ENCODE data around the gene RPL19. TPM values are rescaled to one million over a fixed set of nuclear protein-coding genes. Genes with fewer than 3 reads are reported as not detected.
"Not testable (repeated sequence)": the region's sequence is repeated elsewhere in the genome, so short reads cannot be mapped to it uniquely, and the experiment has no call there.

The RPL19 gene
- total and polyA plus RNA-seq, 2 experiments from 2014 or later = 1,594 to 2,627 TPM

DNA sequence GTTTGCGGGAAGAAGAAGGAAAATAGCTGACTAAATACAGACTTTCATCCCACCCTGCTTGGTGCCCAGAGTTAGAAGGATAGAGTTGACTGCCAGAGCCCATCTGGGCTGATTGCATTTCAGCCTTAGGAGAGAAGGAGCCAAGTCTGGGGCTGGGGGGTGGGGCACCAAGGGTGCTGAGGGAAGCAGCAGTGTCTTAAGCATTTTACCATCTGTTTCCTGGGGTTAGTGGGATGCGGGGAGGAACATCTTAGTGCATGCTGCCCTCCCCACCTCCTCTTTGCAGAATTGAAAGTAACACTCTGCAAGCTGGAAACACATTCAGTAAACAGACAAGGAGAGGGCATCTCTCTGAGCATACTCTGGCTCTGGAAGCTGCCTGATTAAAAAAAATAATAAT is 32.6 kb upstream of the RPL19 start:
- Histone ChIP-seq H3K4me3 (no peak overlapping the region), H4K20me1 (replicated peaks; ENCODE audit: insufficient read depth) (no peaks in the 10 kb centered on the region), H3F3A (replicated peaks; ENCODE audit: low read depth) (peaks cover 6% of the 10 kb centered on the region; the same call in 1 of the 2 replicates), H2AFZ (no peak overlapping the region), H3K27ac (ENCODE audit: low read depth) (no peak overlapping the region), H3K4me2 (peak overlapping the region; percentile 21; the same call in 1 of the 2 replicates), H3K79me2 (replicated peaks; ENCODE audit: insufficient read depth) (no peaks in the 10 kb centered on the region), H3K4me1 (ENCODE audit: insufficient read depth) (peaks cover 20% of the 10 kb centered on the region; the same call in 1 of the 2 replicates), H3K9me2 (ENCODE audit: insufficient read depth) (no peaks in the 10 kb centered on the region), H3K36me3 (ENCODE audit: insufficient read depth) (no peaks in the 10 kb centered on the region), H3K27me3 (ENCODE audit: insufficient read depth) (peaks cover 33% of the 10 kb centered on the region)
- peaks cover 15% of the 10 kb centered on the region for H3K4me1 Mint-ChIP-seq
- no peak overlapping the region for H3K27ac Mint-ChIP-seq
- TF ChIP-seq EZH2 (IDR thresholded peaks at IDR 0.05; ENCODE audit: low read depth, unreplicated experiment) = no peak
- TF ChIP-seq, protein P1, sequence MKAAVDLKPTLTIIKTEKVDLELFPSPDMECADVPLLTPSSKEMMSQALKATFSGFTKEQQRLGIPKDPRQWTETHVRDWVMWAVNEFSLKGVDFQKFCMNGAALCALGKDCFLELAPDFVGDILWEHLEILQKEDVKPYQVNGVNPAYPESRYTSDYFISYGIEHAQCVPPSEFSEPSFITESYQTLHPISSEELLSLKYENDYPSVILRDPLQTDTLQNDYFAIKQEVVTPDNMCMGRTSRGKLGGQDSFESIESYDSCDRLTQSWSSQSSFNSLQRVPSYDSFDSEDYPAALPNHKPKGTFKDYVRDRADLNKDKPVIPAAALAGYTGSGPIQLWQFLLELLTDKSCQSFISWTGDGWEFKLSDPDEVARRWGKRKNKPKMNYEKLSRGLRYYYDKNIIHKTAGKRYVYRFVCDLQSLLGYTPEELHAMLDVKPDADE (IDR thresholded peaks at IDR 0.05) = no peak
- TF ChIP-seq, protein P2, sequence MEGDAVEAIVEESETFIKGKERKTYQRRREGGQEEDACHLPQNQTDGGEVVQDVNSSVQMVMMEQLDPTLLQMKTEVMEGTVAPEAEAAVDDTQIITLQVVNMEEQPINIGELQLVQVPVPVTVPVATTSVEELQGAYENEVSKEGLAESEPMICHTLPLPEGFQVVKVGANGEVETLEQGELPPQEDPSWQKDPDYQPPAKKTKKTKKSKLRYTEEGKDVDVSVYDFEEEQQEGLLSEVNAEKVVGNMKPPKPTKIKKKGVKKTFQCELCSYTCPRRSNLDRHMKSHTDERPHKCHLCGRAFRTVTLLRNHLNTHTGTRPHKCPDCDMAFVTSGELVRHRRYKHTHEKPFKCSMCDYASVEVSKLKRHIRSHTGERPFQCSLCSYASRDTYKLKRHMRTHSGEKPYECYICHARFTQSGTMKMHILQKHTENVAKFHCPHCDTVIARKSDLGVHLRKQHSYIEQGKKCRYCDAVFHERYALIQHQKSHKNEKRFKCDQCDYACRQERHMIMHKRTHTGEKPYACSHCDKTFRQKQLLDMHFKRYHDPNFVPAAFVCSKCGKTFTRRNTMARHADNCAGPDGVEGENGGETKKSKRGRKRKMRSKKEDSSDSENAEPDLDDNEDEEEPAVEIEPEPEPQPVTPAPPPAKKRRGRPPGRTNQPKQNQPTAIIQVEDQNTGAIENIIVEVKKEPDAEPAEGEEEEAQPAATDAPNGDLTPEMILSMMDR (conservative IDR thresholded peaks at IDR 0.05; ENCODE audit: low read depth in 2 of 2) = no peak
- H3K27me3 Mint-ChIP-seq (ENCODE audit: insufficient read depth, low read depth, poor library complexity) = peaks cover 25% of the 10 kb centered on the region
- H3K36me3 Mint-ChIP-seq (ENCODE audit: low read depth) = peaks cover 7% of the 10 kb centered on the region; the same call in 1 of the 3 replicates
- peaks cover 9% of the 10 kb centered on the region; the same call in 2 of the 3 replicates for H3K9me3 Mint-ChIP-seq
- no peak overlapping the region for H3K4me3 Mint-ChIP-seq
- DNase-seq (ENCODE audit: low spot score) (no peak), ATAC-seq (no peak)

DNA sequence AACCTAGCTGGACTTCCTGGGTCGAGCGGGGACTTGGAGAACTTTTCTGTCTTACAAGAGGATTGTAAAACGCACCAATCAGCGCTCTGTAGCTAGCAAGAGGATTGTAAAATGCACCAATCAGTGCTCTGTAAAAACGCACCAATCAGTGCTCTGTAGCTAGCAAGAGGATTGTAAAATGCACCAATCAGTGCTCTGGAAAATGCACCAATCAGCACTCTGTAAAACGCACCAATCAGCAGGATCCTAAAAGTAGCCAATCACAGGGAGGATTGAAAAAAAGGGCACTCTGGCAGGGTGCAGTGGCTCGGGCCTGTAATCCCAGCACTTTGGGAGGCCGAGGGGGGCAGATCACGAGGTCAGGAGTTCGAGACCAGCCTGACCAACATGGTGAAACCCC is 31.6 kb upstream of the RPL19 start:
- not testable (repeated sequence) for H3K27ac Mint-ChIP-seq; H3K9me3 Mint-ChIP-seq; H3K27ac ChIP-seq (ENCODE audit: low read depth); H3F3A ChIP-seq (replicated peaks; ENCODE audit: low read depth); H3K79me2 ChIP-seq (replicated peaks; ENCODE audit: insufficient read depth); H3K4me2 ChIP-seq; H4K20me1 ChIP-seq (replicated peaks; ENCODE audit: insufficient read depth); H3K9me2 ChIP-seq (ENCODE audit: insufficient read depth); H3K36me3 Mint-ChIP-seq (ENCODE audit: low read depth); H3K4me3 Mint-ChIP-seq; DNase-seq (ENCODE audit: low spot score); ATAC-seq; H3K4me3 ChIP-seq; H2AFZ ChIP-seq; H3K36me3 ChIP-seq (ENCODE audit: insufficient read depth)
- Histone ChIP-seq H3K4me1 (ENCODE audit: insufficient read depth) (peaks cover 23% of the 10 kb centered on the region), H3K27me3 (ENCODE audit: insufficient read depth) (peaks cover 33% of the 10 kb centered on the region)
- Mint-ChIP-seq H3K4me1 (peaks cover 19% of the 10 kb centered on the region), H3K27me3 (ENCODE audit: insufficient read depth, low read depth, poor library complexity) (peaks cover 24% of the 10 kb centered on the region)

DNA sequence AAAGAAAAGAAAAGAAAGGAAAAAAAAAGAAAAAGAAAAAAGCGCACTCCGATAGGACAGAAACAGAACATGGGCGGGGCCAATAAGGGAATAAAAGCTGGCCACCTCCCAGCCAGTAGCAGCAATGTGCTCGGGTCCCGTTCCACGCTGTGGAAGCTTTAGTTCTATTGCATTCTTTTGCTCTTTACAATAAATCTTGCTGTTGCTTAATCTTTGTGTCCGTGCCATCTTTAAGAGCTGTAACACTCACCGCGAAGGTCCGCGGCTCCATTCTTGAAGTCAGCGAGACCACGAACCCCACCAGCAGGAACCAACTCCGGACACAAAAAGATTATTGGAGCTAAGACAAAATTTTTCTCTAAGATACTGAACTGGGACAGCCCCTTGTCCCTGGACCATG is 31.0 kb upstream of the RPL19 start:
- Histone ChIP-seq H2AFZ (no peak overlapping the region), H3K27ac (ENCODE audit: low read depth) (no peak overlapping the region), H3K79me2 (replicated peaks; ENCODE audit: insufficient read depth) (no peaks in the 10 kb centered on the region), H3K4me2 (no peak overlapping the region), H3K36me3 (ENCODE audit: insufficient read depth) (no peaks in the 10 kb centered on the region), H3F3A (replicated peaks; ENCODE audit: low read depth) (peaks cover 5% of the 10 kb centered on the region), H3K4me3 (no peak overlapping the region), H3K9me2 (ENCODE audit: insufficient read depth) (no peaks in the 10 kb centered on the region), H3K27me3 (ENCODE audit: insufficient read depth) (peaks cover 33% of the 10 kb centered on the region), H4K20me1 (replicated peaks; ENCODE audit: insufficient read depth) (no peaks in the 10 kb centered on the region), H3K4me1 (ENCODE audit: insufficient read depth) (peaks cover 24% of the 10 kb centered on the region)
- Mint-ChIP-seq H3K9me3 (peaks cover 9% of the 10 kb centered on the region; the same call in 2 of the 3 replicates), H3K36me3 (ENCODE audit: low read depth) (peaks cover 7% of the 10 kb centered on the region; the same call in 1 of the 3 replicates), H3K27me3 (ENCODE audit: insufficient read depth, low read depth, poor library complexity) (peaks cover 29% of the 10 kb centered on the region), H3K4me1 (peaks cover 21% of the 10 kb centered on the region), H3K27ac (no peak overlapping the region), H3K4me3 (no peak overlapping the region)
- no peak for DNase-seq (ENCODE audit: low spot score)
- ATAC-seq = no peak
- TF ChIP-seq NANOG (IDR thresholded peaks at IDR 0.05; ENCODE audit: borderline replicate concordance) (no peak), EZH2phosphoT487 (IDR thresholded peaks at IDR 0.05; ENCODE audit: unreplicated experiment) (no peak), STAT1 (IDR thresholded peaks at IDR 0.05; ENCODE audit: unreplicated experiment) (no peak), ZNF114 (CRISPR knock-in tag; IDR thresholded peaks at IDR 0.05) (no peak)
- TF ChIP-seq, protein P3, sequence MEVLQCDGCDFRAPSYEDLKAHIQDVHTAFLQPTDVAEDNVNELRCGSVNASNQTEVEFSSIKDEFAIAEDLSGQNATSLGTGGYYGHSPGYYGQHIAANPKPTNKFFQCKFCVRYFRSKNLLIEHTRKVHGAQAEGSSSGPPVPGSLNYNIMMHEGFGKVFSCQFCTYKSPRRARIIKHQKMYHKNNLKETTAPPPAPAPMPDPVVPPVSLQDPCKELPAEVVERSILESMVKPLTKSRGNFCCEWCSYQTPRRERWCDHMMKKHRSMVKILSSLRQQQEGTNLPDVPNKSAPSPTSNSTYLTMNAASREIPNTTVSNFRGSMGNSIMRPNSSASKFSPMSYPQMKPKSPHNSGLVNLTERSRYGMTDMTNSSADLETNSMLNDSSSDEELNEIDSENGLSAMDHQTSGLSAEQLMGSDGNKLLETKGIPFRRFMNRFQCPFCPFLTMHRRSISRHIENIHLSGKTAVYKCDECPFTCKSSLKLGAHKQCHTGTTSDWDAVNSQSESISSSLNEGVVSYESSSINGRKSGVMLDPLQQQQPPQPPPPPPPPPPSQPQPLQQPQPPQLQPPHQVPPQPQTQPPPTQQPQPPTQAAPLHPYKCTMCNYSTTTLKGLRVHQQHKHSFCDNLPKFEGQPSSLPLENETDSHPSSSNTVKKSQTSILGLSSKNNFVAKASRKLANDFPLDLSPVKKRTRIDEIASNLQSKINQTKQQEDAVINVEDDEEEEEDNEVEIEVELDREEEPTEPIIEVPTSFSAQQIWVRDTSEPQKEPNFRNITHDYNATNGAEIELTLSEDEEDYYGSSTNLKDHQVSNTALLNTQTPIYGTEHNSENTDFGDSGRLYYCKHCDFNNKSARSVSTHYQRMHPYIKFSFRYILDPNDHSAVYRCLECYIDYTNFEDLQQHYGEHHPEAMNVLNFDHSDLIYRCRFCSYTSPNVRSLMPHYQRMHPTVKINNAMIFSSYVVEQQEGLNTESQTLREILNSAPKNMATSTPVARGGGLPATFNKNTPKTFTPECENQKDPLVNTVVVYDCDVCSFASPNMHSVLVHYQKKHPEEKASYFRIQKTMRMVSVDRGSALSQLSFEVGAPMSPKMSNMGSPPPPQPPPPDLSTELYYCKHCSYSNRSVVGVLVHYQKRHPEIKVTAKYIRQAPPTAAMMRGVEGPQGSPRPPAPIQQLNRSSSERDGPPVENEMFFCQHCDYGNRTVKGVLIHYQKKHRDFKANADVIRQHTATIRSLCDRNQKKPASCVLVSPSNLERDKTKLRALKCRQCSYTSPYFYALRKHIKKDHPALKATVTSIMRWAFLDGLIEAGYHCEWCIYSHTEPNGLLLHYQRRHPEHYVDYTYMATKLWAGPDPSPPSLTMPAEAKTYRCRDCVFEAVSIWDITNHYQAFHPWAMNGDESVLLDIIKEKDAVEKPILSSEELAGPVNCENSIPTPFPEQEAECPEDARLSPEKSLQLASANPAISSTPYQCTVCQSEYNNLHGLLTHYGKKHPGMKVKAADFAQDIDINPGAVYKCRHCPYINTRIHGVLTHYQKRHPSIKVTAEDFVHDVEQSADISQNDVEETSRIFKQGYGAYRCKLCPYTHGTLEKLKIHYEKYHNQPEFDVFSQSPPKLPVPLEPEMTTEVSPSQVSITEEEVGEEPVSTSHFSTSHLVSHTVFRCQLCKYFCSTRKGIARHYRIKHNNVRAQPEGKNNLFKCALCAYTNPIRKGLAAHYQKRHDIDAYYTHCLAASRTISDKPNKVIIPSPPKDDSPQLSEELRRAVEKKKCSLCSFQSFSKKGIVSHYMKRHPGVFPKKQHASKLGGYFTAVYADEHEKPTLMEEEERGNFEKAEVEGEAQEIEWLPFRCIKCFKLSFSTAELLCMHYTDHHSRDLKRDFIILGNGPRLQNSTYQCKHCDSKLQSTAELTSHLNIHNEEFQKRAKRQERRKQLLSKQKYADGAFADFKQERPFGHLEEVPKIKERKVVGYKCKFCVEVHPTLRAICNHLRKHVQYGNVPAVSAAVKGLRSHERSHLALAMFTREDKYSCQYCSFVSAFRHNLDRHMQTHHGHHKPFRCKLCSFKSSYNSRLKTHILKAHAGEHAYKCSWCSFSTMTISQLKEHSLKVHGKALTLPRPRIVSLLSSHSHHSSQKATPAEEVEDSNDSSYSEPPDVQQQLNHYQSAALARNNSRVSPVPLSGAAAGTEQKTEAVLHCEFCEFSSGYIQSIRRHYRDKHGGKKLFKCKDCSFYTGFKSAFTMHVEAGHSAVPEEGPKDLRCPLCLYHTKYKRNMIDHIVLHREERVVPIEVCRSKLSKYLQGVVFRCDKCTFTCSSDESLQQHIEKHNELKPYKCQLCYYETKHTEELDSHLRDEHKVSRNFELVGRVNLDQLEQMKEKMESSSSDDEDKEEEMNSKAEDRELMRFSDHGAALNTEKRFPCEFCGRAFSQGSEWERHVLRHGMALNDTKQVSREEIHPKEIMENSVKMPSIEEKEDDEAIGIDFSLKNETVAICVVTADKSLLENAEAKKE (CRISPR knock-in tag; IDR thresholded peaks at IDR 0.05) = no peak
